ENCODE measurements around the gene HLA-B.

HLA-B gene

DNA sequence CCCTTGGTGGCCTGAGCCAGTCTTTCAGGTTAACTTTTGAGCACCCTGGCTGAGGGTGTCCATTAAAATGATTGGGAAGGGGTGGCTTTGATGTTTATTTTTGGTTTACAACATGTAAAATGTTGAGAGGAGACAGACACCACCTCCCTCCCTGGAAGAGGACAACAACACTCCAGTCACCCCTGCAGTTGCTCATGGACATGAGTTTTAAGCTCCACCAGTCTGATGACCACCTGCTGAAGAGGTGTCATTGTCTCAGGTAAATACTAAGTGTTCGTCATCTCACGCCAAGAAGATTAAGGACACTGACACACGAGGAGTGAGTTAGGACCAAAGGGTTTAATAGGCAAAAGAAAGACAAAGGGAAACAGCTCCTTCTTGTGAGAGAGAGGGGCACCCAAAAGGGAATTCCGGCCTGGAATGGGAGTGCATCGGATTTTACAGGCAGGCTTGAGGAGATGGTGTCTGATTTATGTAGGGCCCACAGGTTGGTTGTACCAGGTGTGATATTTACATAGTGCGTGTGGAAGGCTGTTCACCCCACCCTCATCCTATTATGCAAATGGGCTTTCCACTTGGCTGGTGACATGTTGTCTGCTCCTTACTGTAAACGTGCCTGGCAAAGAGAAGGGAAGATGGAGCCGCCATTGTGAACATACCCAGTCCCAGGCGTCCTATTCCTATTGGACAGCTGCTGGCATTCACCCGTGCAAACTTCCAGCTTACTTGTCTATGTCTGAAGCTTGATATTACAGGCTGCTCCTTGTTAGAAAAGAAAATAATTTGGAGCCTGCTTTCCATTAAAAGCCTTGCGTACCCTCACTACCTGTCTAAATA is 6.6 kb downstream of the HLA-B start:
- TF ChIP-seq GATA3 (IDR thresholded peaks at IDR 0.05; ENCODE audit: low read depth, low read length): no peak
- no peak for TF ChIP-seq GATA2 (IDR thresholded peaks at IDR 0.05; ENCODE audit: low read depth, low read length)

DNA sequence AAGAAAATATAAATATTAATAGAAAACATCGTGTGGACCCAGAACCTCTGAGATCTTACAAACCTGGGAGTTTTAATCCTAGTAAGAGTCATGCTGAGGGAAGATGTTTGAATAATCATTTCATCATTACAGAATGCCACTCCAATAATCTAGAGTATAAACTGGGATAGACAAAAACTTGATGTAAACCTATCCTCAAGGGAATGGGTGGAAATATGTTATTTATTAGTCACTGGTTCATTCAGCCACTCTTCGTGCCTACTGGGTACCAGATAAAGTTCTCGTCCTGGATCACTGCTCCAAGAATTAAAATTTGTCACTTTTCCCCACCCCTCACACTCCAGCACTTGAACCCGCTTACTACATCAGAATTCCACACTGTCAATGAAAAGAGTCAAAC is 7.7 kb downstream of the HLA-B start:
- no peak for TF ChIP-seq GATA2 (IDR thresholded peaks at IDR 0.05; ENCODE audit: low read depth, low read length)
- TF ChIP-seq GATA3 (IDR thresholded peaks at IDR 0.05; ENCODE audit: low read depth, low read length): no peak

DNA sequence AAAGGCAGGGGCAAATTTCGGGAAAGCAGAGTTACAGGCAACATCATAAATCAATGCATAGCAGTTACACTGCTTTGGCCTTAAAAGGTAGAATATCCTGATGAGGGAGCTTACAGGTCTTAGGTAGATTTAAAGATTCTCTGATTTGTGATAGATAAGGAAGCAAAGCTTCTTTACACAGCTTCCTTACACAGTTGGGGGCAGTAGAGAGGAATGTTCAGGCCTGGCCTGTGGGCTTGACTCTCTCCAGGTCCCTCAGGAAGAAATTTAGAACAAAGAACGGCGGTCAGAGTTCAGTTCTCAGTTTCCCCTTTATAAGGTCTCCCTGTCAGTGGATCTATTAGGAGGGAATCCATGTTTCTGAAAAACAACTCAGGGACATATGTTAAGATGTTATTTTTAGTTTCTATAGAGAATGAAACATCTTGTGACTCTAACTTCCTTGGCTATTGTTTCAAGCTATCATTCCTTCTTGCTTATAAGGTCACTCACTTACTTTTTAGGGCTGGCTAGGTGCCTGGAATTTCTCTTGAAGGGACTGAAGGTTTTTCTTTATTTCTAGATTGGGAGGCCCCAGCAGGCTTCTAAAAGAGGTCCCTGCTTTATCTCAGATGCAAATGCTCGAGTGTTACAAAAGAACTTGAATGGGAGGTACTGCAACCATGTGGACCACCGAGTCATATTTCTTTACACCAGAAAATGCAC is 11.8 kb downstream of the HLA-B start:
- TF ChIP-seq GATA2 (IDR thresholded peaks at IDR 0.05; ENCODE audit: low read depth, low read length) (no peak), GATA3 (IDR thresholded peaks at IDR 0.05; ENCODE audit: low read depth, low read length) (no peak)

DNA sequence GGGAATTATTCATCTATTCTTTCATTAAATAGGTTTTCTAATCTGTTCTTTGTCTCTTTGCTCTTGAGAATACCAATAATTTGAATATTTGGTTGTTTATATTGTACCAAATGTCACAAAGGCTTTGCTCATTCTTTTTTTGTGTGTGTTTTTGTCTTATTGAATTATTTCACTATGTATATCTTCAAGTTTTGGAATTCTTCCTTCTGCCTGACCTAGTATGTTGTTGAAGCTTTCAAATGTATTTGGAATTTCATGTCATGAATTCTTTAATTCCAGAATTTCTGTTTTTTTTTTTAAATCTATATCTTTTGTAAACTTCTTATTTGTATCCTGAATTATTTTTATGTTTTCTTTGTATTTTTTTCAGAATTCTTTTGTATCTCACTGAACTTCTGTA is 16.8 kb downstream of the HLA-B start:
- TF ChIP-seq GATA2 (IDR thresholded peaks at IDR 0.05; ENCODE audit: low read depth, low read length) (no peak), GATA3 (IDR thresholded peaks at IDR 0.05; ENCODE audit: low read depth, low read length) (no peak)

DNA sequence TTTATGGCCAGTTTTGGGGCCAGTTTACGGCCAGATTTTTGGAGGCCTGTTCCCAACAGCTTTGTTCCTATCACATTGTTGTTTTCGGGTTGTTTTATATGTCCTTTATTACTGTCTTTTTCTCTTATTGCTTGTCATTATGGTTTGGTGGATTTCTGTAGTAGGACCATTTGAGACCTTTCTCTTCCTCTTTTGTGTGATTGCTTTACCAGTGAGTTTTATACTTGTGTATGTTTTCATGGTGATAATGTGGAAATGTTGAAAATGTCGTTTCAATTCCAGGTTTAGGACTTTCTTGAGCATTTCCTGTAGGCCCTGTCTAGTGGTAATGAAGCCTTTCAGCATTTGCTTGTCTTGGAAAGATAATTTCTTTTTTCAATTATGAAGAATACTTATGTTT is 17.8 kb downstream of the HLA-B start:
- TF ChIP-seq GATA2 (IDR thresholded peaks at IDR 0.05; ENCODE audit: low read depth, low read length): no peak
- TF ChIP-seq GATA3 (IDR thresholded peaks at IDR 0.05; ENCODE audit: low read depth, low read length): no peak

DNA sequence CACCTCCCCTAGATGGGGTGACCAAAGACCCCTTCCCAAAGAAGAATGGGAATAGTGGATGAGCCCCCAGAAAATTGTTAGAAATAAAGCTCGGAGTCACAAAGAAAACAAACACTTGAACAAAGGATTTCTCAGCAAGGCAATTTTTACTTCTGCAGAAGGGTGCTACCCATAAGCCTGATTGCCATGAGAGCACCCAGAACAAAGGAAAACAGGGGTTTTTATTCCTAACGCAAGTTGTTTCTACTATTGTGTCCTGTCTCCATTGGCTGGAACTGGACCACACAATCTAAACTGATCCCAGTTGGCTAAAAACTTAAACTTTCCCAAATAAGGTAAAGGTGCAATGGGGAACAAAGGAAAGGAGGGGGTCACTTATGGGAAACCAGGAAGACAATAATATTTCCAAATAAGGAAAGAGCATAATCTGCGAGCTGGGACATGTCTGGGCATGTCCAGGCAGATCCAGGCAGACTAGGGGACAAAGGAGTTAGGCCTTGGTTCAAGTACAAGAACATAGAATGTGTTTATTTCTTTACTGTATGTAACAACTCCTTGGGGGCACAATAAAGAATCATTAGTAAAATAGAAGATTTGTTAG is 20.0 kb downstream of the HLA-B start:
- no peak for TF ChIP-seq GATA2 (IDR thresholded peaks at IDR 0.05; ENCODE audit: low read depth, low read length)
- no peak for TF ChIP-seq GATA3 (IDR thresholded peaks at IDR 0.05; ENCODE audit: low read depth, low read length)

DNA sequence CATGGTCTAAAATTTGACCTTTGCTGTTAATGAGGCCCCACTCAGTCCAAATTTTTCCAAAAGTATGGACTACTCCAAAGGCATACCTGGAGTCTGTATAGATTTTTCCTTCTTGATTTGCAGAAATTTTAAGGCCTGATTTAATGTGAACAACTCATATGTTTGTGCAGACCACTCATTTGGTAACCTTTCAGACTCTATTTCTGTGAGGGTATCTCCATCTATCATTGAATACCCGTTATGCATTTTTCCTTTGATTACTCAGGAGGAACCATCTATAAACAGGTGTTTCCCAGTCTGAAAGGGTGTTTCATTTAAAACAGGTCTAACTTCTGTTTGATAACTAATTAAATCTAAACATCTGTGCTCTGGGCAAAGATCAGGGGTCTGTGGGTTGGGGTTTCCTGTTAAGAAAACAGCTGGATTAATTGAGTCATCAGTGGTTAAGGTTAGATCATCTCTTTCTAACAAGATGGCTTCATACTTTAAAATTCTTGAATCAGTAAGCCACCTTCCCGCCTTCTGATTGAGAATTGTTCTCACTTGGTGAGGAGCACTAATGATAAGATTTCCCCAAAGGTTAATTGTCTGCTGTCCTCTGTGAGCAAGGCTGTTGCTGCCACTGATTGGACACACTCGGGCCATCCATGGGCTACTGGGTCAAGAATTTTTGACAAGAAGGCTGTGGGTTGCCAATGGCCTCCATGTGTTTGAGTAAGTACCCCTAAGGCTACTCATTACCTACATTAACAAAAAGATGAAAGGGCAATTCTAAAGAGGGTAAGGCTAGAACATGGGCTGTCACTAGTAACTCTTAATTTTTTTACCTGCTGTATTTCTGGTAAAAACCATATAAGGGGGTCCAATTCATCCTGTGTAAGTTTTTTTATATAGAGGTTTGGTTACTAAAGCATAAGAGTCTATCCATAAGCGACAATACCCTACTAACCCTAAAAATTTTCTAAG is 24.1 kb downstream of the HLA-B start:
- TF ChIP-seq GATA2 (IDR thresholded peaks at IDR 0.05; ENCODE audit: low read depth, low read length) (no peak), GATA3 (IDR thresholded peaks at IDR 0.05; ENCODE audit: low read depth, low read length) (no peak)

DNA sequence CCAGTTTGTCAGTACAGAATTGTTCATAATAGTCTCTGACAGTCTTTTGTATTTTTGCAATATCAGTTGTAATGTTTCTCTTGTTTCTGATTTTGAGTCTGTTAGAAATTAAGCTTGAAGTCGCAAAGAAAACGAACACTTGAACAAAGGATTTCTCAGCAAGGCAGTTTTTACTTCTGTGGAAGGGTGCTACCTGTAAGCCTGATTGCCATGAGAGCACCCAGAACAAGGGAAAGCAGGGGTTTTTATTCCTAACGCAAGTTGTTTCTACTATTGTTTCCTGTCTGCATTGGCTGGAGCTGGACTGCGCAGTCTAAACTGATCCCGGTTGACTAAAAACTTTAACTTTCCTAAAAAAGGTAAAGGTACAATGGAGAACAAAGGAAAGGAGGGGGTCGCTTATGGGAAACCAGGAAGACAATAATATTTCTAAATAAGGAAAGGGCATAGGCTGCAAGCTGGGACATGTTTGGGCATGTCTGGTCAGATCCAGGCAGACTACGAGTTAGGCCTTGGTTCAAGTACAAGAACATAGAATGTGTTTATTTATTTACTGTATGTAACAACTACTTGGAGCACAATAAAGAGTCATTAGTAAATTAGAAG is 28.5 kb downstream of the HLA-B start:
- no peak for TF ChIP-seq GATA2 (IDR thresholded peaks at IDR 0.05; ENCODE audit: low read depth, low read length)
- no peak for TF ChIP-seq GATA3 (IDR thresholded peaks at IDR 0.05; ENCODE audit: low read depth, low read length)

DNA sequence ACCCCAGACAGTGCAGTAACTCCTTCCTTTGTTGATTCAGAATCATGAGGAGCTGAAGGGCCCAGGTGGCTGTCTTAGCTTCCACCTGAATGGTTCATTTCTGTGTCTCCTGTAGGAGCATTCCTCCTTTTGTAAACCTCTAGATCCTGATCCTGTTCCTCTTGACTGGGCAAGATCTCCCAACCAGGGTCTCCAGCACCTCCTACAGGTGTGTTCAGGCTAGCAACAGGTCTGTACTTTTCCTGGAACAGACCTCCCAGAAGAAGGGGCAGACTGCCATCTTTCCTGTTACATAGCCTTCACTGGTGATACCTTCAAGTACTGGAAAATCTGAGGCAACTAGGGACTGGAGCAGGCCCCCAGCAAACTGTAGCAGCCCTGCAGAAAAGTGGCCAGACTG is 35.2 kb downstream of the HLA-B start:
- TF ChIP-seq GATA2 (IDR thresholded peaks at IDR 0.05; ENCODE audit: low read depth, low read length): no peak
- no peak for TF ChIP-seq GATA3 (IDR thresholded peaks at IDR 0.05; ENCODE audit: low read depth, low read length)

DNA sequence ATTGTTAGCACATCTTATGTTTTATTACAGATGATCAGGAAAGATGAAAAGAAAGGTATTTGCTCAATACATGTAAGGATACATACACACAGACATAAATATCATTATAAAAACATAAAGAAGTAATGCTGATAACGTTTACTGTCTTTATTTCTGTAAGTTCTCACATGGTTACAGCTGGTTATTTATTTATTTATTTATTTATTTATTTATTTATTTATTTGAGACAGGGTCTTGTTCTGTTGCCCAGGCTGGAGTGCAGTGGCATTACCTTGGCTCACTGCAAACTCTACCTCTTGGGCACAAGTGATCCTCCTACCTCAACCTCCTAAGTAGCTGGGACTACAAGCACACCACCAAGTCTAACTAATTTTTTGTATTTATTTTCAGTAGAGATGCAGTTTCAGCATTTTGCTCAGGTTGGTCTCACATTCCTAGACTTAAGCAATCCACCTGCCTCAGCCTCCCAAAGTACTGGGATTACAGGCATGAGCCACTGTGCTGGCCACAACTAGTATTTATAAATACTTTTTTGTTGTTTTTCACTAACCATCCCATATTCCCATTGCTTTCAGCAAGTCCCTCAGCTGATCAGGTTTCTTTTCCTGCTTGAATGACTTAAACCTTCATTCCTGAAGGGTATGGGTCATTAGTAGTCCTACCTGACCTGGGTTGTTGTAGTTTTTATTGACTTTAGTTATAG is 35.8 kb downstream of the HLA-B start:
- no peak for TF ChIP-seq GATA2 (IDR thresholded peaks at IDR 0.05; ENCODE audit: low read depth, low read length)
- no peak for TF ChIP-seq GATA3 (IDR thresholded peaks at IDR 0.05; ENCODE audit: low read depth, low read length)

DNA sequence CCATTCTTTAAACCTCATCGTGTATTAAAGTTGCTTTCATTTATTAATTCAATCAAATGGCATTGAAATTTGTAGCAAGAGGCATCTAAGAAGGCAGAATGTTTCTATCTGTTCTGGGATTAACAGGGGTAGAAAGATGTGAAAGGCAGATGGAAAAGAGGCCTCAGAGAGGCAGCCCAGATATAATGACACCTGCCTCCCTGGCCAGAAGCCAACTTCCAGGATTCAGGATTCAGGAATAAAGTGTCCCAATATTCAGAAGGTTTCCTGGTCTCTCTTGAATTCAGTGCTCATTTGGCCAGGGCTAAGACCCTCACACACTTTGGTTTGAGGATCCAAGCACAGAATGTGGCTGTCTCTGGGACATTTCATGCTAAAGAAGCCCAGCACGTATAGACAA is 39.9 kb downstream of the HLA-B start:
- TF ChIP-seq GATA3 (IDR thresholded peaks at IDR 0.05; ENCODE audit: low read depth, low read length): no peak
- TF ChIP-seq GATA2 (IDR thresholded peaks at IDR 0.05; ENCODE audit: low read depth, low read length): no peak

DNA sequence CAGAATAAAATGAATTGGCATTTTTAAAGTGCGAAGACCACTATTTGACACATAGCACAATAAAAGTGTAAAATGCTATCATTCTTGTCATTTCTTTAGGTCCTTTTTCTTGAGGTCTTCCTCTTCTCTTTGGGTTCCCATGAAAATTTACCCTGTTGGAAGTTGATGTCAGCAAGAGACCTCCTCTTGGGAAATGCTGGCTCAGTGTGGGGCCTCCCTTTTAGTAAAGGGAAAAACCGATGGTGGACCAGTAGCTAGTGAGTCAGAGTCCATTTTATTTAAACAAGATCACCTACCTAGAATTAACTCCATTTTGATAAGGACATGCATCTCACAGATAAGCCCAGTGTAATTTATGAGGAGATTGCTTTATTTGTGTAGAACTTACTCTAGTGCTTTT is 47.3 kb downstream of the HLA-B start:
- no peak for TF ChIP-seq GATA3 (IDR thresholded peaks at IDR 0.05; ENCODE audit: low read depth, low read length)
- no peak for TF ChIP-seq GATA2 (IDR thresholded peaks at IDR 0.05; ENCODE audit: low read depth, low read length)

DNA sequence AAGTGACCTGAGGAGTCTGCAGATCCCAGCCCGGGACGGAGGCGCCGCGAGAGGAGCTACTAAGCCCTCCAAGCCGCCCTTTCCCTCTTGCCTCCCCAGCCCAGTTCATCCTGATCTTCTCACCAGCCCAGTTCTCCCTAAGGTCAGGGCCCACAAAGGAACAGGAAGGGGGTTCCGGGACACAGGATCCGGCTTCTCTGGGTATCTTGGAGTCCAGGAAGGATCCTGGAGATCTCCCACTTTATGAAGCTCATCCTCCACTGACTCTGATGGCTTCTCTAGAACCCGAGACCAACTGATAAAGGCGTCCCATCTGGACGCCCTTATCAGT is 48.2 kb downstream of the HLA-B start:
- no peak for TF ChIP-seq GATA2 (IDR thresholded peaks at IDR 0.05; ENCODE audit: low read depth, low read length)

Measured in SH-SY5Y (cell line).